ENCODE data around the gene CLIP2. TPM values are rescaled to one million over a fixed set of nuclear protein-coding genes. Genes with fewer than 3 reads are reported as not detected.
"Not testable (repeated sequence)": the region's sequence is repeated elsewhere in the genome, so short reads cannot be mapped to it uniquely, and the experiment has no call there.

CLIP2 gene
- total RNA-seq = 21.9 TPM

DNA sequence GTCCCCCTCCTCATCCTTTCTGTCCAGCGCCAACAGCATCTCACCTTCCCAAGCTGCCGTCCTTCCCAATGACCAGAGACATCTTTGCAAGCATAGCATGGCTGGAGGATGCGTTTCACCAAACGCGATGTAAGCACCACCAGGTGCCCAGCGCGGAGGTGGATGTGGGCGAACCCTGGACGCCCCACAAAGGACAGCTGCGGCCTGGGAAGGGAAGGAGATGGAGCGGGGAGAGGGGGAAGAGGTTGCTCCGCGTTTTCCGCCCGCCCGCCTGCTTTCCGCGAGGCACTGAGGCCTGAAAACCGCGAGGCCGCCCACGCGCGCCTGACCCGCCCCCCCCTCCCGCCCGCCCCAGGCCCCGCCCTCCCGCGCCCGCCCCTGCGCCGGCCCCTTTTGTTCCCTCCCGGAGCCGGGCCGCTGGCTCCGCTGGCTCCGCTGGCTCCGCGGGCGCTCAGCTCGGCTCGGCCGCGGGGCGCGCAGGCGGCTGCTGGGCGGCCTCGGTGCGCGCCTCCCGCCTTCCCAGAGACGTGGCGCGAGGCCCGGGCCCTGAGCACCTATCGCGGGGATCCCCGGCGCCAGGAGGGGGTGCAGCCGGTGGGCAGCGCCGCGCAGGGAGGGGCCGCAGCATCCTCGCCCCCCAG, at the start of gene CLIP2:
CLIP2 (plus strand) TSS at position 390 of the 641 bp plus-strand sequence. CDS start 28,140 bp downstream, outside the sequence.
- H3K4me1 ChIP-seq (ENCODE audit: control insufficient read depth in 3 of 3, insufficient read depth in 3 of 3, low read length in 3 of 3) = peaks cover 20 to 27% (median 23%) of the 10 kb centered on the region in 3 donors
- peak within 1 kb of the TSS; percentile 71 to 80 (median 78) for H3K9ac ChIP-seq (ENCODE audit: low read depth in 1 of 3, low read length in 3 of 3)
- peak within 1 kb of the TSS; percentile 65 to 83 (median 78) for H3K4me3 ChIP-seq (ENCODE audit: low read length in 3 of 3)
- no peaks in the 10 kb centered on the region for H3K9me3 ChIP-seq (ENCODE audit: control insufficient read depth in 3 of 3, low read length in 3 of 3)
- H3K27me3 ChIP-seq (ENCODE audit: control insufficient read depth in 3 of 3, insufficient read depth in 3 of 3, low read length in 3 of 3) = peaks cover 0 to 5% (median 5%) of the 10 kb centered on the region in 3 donors
- H3K36me3 ChIP-seq (ENCODE audit: control insufficient read depth in 3 of 3, insufficient read depth in 3 of 3, low read length in 3 of 3) = no peaks in the 10 kb centered on the region
- H3K27ac ChIP-seq (ENCODE audit: low read depth, low read length) = no peak within 1 kb of the TSS

DNA sequence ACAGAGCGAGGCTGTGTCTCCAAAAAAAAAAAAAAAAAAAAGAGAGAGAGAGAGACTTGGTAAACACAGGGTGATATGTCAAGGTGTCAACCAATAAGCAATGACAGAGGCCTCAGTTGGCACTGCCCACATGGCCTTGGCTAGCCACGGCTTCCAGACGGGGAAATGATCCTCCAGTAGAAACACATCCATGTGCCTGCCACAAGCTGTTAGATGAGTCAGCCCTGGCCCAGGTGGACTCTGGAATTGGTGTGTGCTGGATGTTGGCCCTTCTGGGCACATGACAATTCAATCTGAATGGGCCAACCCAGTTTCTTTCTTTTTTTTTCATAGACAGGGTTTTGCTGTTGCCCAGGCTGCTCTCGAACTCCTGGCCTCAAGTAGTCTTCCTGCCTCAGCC, 48.7 kb upstream of the CLIP2 start:
- no peaks in the 10 kb centered on the region for H3K27me3 ChIP-seq (ENCODE audit: control insufficient read depth in 3 of 3, insufficient read depth in 3 of 3, low read length in 3 of 3)
- H3K4me1 ChIP-seq (ENCODE audit: control insufficient read depth in 3 of 3, insufficient read depth in 3 of 3, low read length in 3 of 3) = no peaks in the 10 kb centered on the region
- H3K36me3 ChIP-seq (ENCODE audit: control insufficient read depth in 3 of 3, insufficient read depth in 3 of 3, low read length in 3 of 3) = peaks cover 38 to 60% (median 48%) of the 10 kb centered on the region in 3 donors
- no peak overlapping the region for H3K27ac ChIP-seq (ENCODE audit: low read depth, low read length)
- H3K4me3 ChIP-seq (ENCODE audit: low read length in 3 of 3) = no peak overlapping the region
- no peaks in the 10 kb centered on the region for H3K9me3 ChIP-seq (ENCODE audit: control insufficient read depth in 3 of 3, low read length in 3 of 3)
- H3K9ac ChIP-seq (ENCODE audit: low read depth in 1 of 3, low read length in 3 of 3) = no peak overlapping the region

DNA sequence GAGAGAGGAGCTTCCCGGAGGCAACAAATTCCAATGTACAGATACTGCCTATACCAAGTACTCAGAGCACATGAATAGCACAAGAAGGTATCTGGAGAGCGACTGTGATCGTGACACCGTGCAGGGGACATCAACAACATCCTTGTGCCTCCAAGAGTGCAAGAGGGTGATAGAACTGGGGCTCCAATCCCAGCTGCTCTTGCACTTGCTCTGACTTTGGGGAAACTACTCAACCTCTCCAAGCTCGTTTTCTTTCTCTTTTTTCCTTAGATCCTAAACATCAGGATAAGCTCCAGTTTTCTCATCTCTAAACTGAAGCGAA, 47.1 kb upstream of the CLIP2 start:
- no peak overlapping the region for H3K27ac ChIP-seq (ENCODE audit: low read depth, low read length)
- no peaks in the 10 kb centered on the region for H3K27me3 ChIP-seq (ENCODE audit: control insufficient read depth in 3 of 3, insufficient read depth in 3 of 3, low read length in 3 of 3)
- H3K9me3 ChIP-seq (ENCODE audit: control insufficient read depth in 3 of 3, low read length in 3 of 3) = no peaks in the 10 kb centered on the region
- H3K9ac ChIP-seq (ENCODE audit: low read depth in 1 of 3, low read length in 3 of 3) = no peak overlapping the region
- no peaks in the 10 kb centered on the region for H3K4me1 ChIP-seq (ENCODE audit: control insufficient read depth in 3 of 3, insufficient read depth in 3 of 3, low read length in 3 of 3)
- peaks cover 31 to 51% (median 41%) of the 10 kb centered on the region in 3 donors for H3K36me3 ChIP-seq (ENCODE audit: control insufficient read depth in 3 of 3, insufficient read depth in 3 of 3, low read length in 3 of 3)
- no peak overlapping the region for H3K4me3 ChIP-seq (ENCODE audit: low read length in 3 of 3)

DNA sequence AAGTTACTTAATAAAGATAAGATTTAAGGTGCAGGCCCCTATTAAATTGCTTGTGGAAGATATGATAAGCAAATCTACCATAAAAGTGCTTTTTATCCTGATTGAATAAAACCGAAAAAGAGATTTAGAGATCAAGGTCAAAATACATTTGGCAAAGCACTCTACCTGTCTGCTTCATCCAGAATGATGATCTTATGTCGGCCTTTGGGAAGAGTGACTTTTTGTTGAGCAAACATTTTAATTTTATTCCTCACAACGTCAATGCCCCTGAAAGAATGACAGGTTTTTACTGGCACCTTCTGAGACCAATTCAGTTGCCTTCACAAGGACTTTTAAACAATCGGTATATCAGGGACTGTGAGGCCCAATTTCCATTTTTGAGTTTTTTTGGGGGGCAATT, 42.7 kb upstream of the CLIP2 start:
- Histone ChIP-seq H3K27me3 (ENCODE audit: control insufficient read depth in 3 of 3, insufficient read depth in 3 of 3, low read length in 3 of 3) (no peaks in the 10 kb centered on the region), H3K9ac (ENCODE audit: low read depth in 1 of 3, low read length in 3 of 3) (no peak overlapping the region), H3K27ac (ENCODE audit: low read depth, low read length) (no peak overlapping the region), H3K36me3 (ENCODE audit: control insufficient read depth in 3 of 3, insufficient read depth in 3 of 3, low read length in 3 of 3) (peaks cover 32 to 46% (median 36%) of the 10 kb centered on the region in 3 donors), H3K4me1 (ENCODE audit: control insufficient read depth in 3 of 3, insufficient read depth in 3 of 3, low read length in 3 of 3) (no peaks in the 10 kb centered on the region), H3K4me3 (ENCODE audit: low read length in 3 of 3) (no peak overlapping the region), H3K9me3 (ENCODE audit: control insufficient read depth in 3 of 3, low read length in 3 of 3) (no peaks in the 10 kb centered on the region)

DNA sequence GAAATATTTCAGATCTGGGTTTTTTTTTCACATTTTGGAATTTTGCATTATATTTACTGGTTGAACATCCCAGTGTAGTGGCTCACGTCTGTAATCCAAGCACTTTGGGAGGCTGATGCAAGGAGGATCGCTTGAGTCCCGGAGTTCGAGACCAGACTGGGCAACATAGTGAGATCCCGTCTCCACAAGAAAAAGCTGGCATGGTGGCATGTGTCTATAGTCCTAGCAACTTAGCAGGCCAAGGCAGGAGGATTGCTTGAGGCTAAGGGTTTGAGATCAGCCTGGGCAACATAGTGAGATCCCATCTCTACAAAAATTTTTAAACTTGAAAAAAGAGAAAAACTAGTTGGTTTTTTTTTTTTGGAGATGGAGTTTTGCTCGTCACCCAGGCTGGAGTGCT, 41.1 kb upstream of the CLIP2 start:
- H3K9ac ChIP-seq (ENCODE audit: low read depth in 1 of 3, low read length in 3 of 3) = no peak overlapping the region
- H3K4me3 ChIP-seq (ENCODE audit: low read length in 3 of 3) = no peak overlapping the region
- H3K27ac ChIP-seq (ENCODE audit: low read depth, low read length) = no peak overlapping the region
- no peaks in the 10 kb centered on the region for H3K27me3 ChIP-seq (ENCODE audit: control insufficient read depth in 3 of 3, insufficient read depth in 3 of 3, low read length in 3 of 3)
- peaks cover 26 to 32% (median 27%) of the 10 kb centered on the region in 3 donors for H3K36me3 ChIP-seq (ENCODE audit: control insufficient read depth in 3 of 3, insufficient read depth in 3 of 3, low read length in 3 of 3)
- H3K9me3 ChIP-seq (ENCODE audit: control insufficient read depth in 3 of 3, low read length in 3 of 3) = no peaks in the 10 kb centered on the region
- peaks cover 3 to 4% (median 4%) of the 10 kb centered on the region in 3 donors for H3K4me1 ChIP-seq (ENCODE audit: control insufficient read depth in 3 of 3, insufficient read depth in 3 of 3, low read length in 3 of 3)

DNA sequence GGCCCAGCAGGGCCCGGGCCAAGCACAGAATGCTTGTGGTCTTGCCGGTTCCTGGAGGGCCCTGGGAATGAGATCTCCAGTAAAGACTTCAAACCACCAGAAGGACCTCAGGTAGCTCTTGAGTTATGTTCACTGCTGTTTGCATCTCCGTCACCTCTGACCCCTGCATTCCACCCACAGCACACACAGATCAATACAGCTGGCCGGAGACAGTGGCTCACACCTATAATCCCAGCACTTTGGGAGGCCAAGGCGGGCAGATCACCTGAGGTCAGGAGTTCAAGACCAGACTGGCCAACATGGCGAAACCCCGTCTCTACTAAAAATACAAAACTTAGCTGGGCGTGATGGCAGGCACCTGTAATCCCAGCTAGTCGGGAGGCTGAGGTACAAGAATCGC, 40.1 kb upstream of the CLIP2 start:
- not testable (repeated sequence) for H3K27me3 ChIP-seq (ENCODE audit: control insufficient read depth in 3 of 3, insufficient read depth in 3 of 3, low read length in 3 of 3); H3K9ac ChIP-seq (ENCODE audit: low read depth in 1 of 3, low read length in 3 of 3); H3K4me3 ChIP-seq (ENCODE audit: low read length in 3 of 3); H3K9me3 ChIP-seq (ENCODE audit: control insufficient read depth in 3 of 3, low read length in 3 of 3); H3K27ac ChIP-seq (ENCODE audit: low read depth, low read length); H3K4me1 ChIP-seq (ENCODE audit: control insufficient read depth in 3 of 3, insufficient read depth in 3 of 3, low read length in 3 of 3)
- H3K36me3 ChIP-seq (ENCODE audit: control insufficient read depth in 3 of 3, insufficient read depth in 3 of 3, low read length in 3 of 3) = peaks cover 23 to 28% (median 27%) of the 10 kb centered on the region in 3 donors

DNA sequence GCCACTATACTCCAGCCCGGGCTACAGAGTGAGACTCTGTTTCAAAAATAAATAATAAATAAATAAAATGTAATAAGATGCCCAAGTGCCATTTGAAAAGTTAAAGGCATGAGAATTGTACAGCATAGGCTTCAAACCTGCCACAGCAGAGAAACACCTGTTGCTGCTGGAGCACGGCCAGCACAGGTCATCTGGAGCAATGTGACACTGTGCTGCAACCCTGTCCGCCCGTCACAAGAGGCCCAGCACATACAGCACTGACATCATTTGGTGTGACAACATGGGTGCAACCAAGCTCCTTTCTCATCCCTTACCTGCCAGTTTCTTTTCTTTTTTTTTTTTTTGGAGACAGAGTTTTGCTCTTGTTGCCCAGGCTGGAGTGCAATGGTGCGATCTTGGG, 36.3 kb upstream of the CLIP2 start:
- Histone ChIP-seq H3K27ac (ENCODE audit: low read depth, low read length) (no peak overlapping the region), H3K9ac (ENCODE audit: low read depth in 1 of 3, low read length in 3 of 3) (no peak overlapping the region), H3K27me3 (ENCODE audit: control insufficient read depth in 3 of 3, insufficient read depth in 3 of 3, low read length in 3 of 3) (no peaks in the 10 kb centered on the region), H3K36me3 (ENCODE audit: control insufficient read depth in 3 of 3, insufficient read depth in 3 of 3, low read length in 3 of 3) (peaks cover 20 to 28% (median 27%) of the 10 kb centered on the region in 3 donors), H3K4me3 (ENCODE audit: low read length in 3 of 3) (peak overlapping the region in 1 of 3 donors; percentile 92), H3K4me1 (ENCODE audit: control insufficient read depth in 3 of 3, insufficient read depth in 3 of 3, low read length in 3 of 3) (peaks cover 13 to 21% (median 18%) of the 10 kb centered on the region in 3 donors), H3K9me3 (ENCODE audit: control insufficient read depth in 3 of 3, low read length in 3 of 3) (no peaks in the 10 kb centered on the region)

DNA sequence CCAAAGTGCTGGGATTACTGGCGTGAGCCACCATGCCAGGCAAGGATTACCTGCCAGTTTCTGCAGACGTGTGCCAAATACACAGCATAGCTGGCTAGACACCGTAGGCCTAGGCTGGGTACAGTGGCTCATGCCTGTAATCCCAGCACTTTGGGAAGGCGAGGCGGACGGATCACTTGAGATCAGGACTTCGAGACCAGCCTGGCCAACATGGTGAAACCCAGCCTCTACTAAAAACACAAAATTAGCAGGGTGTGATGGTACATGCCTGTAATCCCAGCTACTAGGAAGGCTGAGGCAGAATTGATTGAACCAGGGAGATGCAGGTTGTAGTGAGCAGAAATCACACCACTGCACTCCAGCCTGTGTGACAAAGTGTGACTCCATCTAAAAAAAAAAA, 35.9 kb upstream of the CLIP2 start:
- peak overlapping the region in 2 of 3 donors; percentile 84 to 88 for H3K9ac ChIP-seq (ENCODE audit: low read depth in 1 of 3, low read length in 3 of 3)
- peaks cover 13 to 21% (median 18%) of the 10 kb centered on the region in 3 donors for H3K4me1 ChIP-seq (ENCODE audit: control insufficient read depth in 3 of 3, insufficient read depth in 3 of 3, low read length in 3 of 3)
- peak overlapping the region; percentile 14 to 99 (median 92) for H3K4me3 ChIP-seq (ENCODE audit: low read length in 3 of 3)
- no peaks in the 10 kb centered on the region for H3K9me3 ChIP-seq (ENCODE audit: control insufficient read depth in 3 of 3, low read length in 3 of 3)
- peaks cover 18 to 25% (median 24%) of the 10 kb centered on the region in 3 donors for H3K36me3 ChIP-seq (ENCODE audit: control insufficient read depth in 3 of 3, insufficient read depth in 3 of 3, low read length in 3 of 3)
- H3K27me3 ChIP-seq (ENCODE audit: control insufficient read depth in 3 of 3, insufficient read depth in 3 of 3, low read length in 3 of 3) = no peaks in the 10 kb centered on the region
- H3K27ac ChIP-seq (ENCODE audit: low read depth, low read length) = peak overlapping the region; percentile 89

DNA sequence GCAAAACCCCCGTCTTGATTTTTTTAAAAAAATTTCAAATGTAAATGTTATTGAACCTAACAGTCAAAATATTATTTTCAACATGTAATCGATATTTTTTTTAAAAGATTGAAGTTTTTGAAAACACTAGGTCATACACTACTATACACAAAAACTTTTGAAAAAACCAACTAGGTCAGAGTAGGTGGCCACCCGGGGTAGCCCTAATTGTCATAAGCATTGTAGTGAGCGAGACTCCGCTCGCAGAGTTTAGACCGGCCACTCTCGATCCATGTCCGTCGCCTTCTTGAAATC, 35.4 kb upstream of the CLIP2 start:
- H3K9me3 ChIP-seq (ENCODE audit: control insufficient read depth in 3 of 3, low read length in 3 of 3) = no peaks in the 10 kb centered on the region
- H3K36me3 ChIP-seq (ENCODE audit: control insufficient read depth in 3 of 3, insufficient read depth in 3 of 3, low read length in 3 of 3) = peaks cover 17 to 21% (median 20%) of the 10 kb centered on the region in 3 donors
- H3K4me1 ChIP-seq (ENCODE audit: control insufficient read depth in 3 of 3, insufficient read depth in 3 of 3, low read length in 3 of 3) = peaks cover 13 to 21% (median 18%) of the 10 kb centered on the region in 3 donors
- peak overlapping the region; percentile 89 for H3K27ac ChIP-seq (ENCODE audit: low read depth, low read length)
- peak overlapping the region; percentile 84 to 88 (median 87) for H3K9ac ChIP-seq (ENCODE audit: low read depth in 1 of 3, low read length in 3 of 3)
- H3K27me3 ChIP-seq (ENCODE audit: control insufficient read depth in 3 of 3, insufficient read depth in 3 of 3, low read length in 3 of 3) = no peaks in the 10 kb centered on the region
- peak overlapping the region; percentile 92 to 99 (median 97) for H3K4me3 ChIP-seq (ENCODE audit: low read length in 3 of 3)

DNA sequence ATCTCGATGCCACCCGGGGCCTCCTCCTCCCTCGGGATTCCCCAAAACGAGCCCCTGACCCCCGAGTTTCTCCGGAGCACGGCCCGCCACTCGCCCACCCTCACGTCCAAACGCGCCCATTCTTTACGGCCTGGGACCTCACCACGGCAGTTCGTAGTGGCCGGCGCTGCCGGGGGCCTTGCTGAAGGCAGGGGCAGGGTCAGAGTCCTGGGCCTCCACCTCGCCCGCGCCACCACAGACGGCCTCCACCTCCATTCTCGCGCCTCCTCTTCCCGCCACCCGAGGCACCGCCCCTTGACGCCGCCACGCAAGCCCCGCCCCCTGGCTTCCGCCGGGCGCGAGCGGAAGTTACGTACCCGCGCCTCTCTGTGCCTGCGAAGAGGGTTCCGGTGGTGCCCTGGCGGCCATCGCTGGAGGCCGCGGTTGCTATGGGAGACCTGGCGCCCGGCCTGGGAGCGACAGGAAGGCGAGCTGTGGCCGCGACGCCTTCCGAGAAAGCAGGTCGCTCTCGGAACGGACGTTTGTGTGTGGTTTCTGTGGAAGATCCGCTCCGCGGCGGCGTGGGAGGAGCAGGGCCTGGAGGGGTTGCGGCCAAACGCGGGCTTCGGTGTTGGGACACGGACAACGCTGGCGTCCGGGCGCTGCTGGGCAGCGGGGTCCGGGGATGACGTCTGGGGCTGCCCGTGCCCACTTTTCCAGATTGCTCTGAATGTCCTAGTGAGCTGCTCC, 34.9 kb upstream of the CLIP2 start, which contains the start of gene RFC2:
RFC2 (minus strand) TSS at position 271 of the 729 bp plus-strand sequence; CDS start at position 255, 16 bp downstream.
- Histone ChIP-seq H3K27me3 (ENCODE audit: control insufficient read depth in 3 of 3, insufficient read depth in 3 of 3, low read length in 3 of 3) (no peaks in the 10 kb centered on the region), H3K4me1 (ENCODE audit: control insufficient read depth in 3 of 3, insufficient read depth in 3 of 3, low read length in 3 of 3) (peaks cover 13 to 21% (median 18%) of the 10 kb centered on the region in 3 donors), H3K4me3 (ENCODE audit: low read length in 3 of 3) (peak within 1 kb of the TSS; percentile 92 to 99 (median 97)), H3K36me3 (ENCODE audit: control insufficient read depth in 3 of 3, insufficient read depth in 3 of 3, low read length in 3 of 3) (peaks cover 14 to 16% (median 16%) of the 10 kb centered on the region in 3 donors), H3K9me3 (ENCODE audit: control insufficient read depth in 3 of 3, low read length in 3 of 3) (no peaks in the 10 kb centered on the region), H3K9ac (ENCODE audit: low read depth in 1 of 3, low read length in 3 of 3) (peak within 1 kb of the TSS; percentile 84 to 93 (median 90)), H3K27ac (ENCODE audit: low read depth, low read length) (peak within 1 kb of the TSS; percentile 89)

Measured in skeletal muscle tissue (tissue), 4 donors.